Endothelial cell of umbilical vein (primary cell): ENCODE results near the gene PHAF1. TPM values are rescaled to one million over a fixed set of nuclear protein-coding genes. Genes with fewer than 3 reads are reported as not detected.

Source experiments
- BruUV-seq: library from RNA; stranded (reverse); fragments of 400-500 nt; replicated peaks from 2 replicates; lab custom pipeline; 2021; lab: Mats Ljungman, UMichigan
- CTCF ChIA-PET: fragments of 300-600, 350-600 bp; sonication (Branson Sonifier 250); formaldehyde crosslinking; loops from one replicate; lab custom pipeline; 2021; ENCODE audit warnings: antibody characterized with exemption, inconsistent platforms; lab: Charles Lee
- POLR2A ChIA-PET: fragments of 300-600, 350-600 bp; sonication (Branson Sonifier 250); formaldehyde crosslinking; loops from one replicate; lab custom pipeline; 2021; ENCODE audit warnings: antibody characterized with exemption, inconsistent platforms; lab: Charles Lee
- DNase-seq: peaks from one replicate; pipeline ENCODE4 v3.0.0-alpha.2; 2011; ENCODE audit warnings: low read depth, low spot score
- FAIRE-seq: peaks from 2 replicates; lab custom pipeline; 2011; peaks lifted over from hg19 to GRCh38; lab: Jason Lieb, UNC
- H2AFZ ChIP-seq: 2 replicates; pipeline ENCODE4 v1.6.0; 2012; ENCODE audit warnings: low read depth, low read length, control low read depth, inconsistent platforms
- H3K27ac ChIP-seq: 2 replicates; pipeline ENCODE4 v1.5.1; 2011; ENCODE audit warnings: low read depth, mild to moderate bottlenecking, control low read depth, low read length, moderate library complexity; ENCODE audit not compliant: insufficient read depth
- H3K27me3 ChIP-seq, 2 experiments: 2 replicates each; pipeline versions ENCODE4 v1.6.0 to v1.6.1; 2011; ENCODE audit warnings: low read length in 2 of 2, mixed read lengths in 1 of 2; ENCODE audit not compliant: control insufficient read depth in 2 of 2, insufficient read depth in 2 of 2
- H3K36me3 ChIP-seq, 2 experiments: 2 replicates in 1 of 2; 3 replicates in 1 of 2; pipeline ENCODE4 v1.5.1; 2011; ENCODE audit warnings: low read length in 2 of 2, mild to moderate bottlenecking in 1 of 2, moderate library complexity in 1 of 2; ENCODE audit not compliant: control insufficient read depth in 2 of 2, insufficient read depth in 2 of 2; ENCODE audit errors: extremely low read depth in 1 of 2
- H3K4me1 ChIP-seq: 3 replicates; pipeline ENCODE4 v1.5.1; 2011; ENCODE audit warnings: mild to moderate bottlenecking, low read length; ENCODE audit not compliant: control insufficient read depth, insufficient read depth; ENCODE audit errors: extremely low read depth
- H3K4me2 ChIP-seq: 2 replicates; pipeline ENCODE4 v1.6.1; 2011; ENCODE audit warnings: low read length, control low read depth, mixed read lengths; ENCODE audit not compliant: insufficient read depth
- H3K4me3 ChIP-seq, 3 experiments: fragments of 200-600 bp in 1 of 3; sonication (generic), shearing (Covaris generic) in 1 of 3; replicated peaks in 1 of 3; 2 replicates each; pipeline ENCODE4 v1.5.1; 2011 to 2016; ENCODE audit warnings: control low read depth in 3 of 3, low read length in 3 of 3, mild to moderate bottlenecking in 2 of 3, inconsistent platforms in 1 of 3, low read depth in 1 of 3, moderate library complexity in 1 of 3; ENCODE audit not compliant: insufficient read depth in 1 of 3
- H3K79me2 ChIP-seq: 2 replicates; pipeline ENCODE4 v1.6.0; 2012; ENCODE audit warnings: low read length, inconsistent platforms; ENCODE audit not compliant: control insufficient read depth, insufficient read depth
- H3K9ac ChIP-seq: replicated peaks from 2 replicates; pipeline ENCODE3; 2011; ENCODE audit warnings: low read length, control low read depth; ENCODE audit not compliant: insufficient read depth; ENCODE audit errors: extremely low read depth
- H3K9me1 ChIP-seq: replicated peaks from 3 replicates; pipeline ENCODE4 v1.6.0; 2011; ENCODE audit warnings: mild to moderate bottlenecking, low read length; ENCODE audit not compliant: control insufficient read depth, insufficient read depth; ENCODE audit errors: extremely low read depth
- H3K9me3 ChIP-seq: replicated peaks from 2 replicates; pipeline ENCODE4 v1.5.1; 2012; ENCODE audit warnings: low read length, inconsistent platforms; ENCODE audit not compliant: control insufficient read depth, insufficient read depth
- H4K20me1 ChIP-seq: replicated peaks from 2 replicates; pipeline ENCODE3; 2011; ENCODE audit warnings: mild to moderate bottlenecking, low read length; ENCODE audit not compliant: control insufficient read depth, insufficient read depth; ENCODE audit errors: extremely low read depth
- EZH2 ChIP-seq: IDR thresholded peaks from 2 replicates; pipeline ENCODE4 v1.6.1; 2012; ENCODE audit warnings: borderline replicate concordance, low read depth, mild to moderate bottlenecking, moderate library complexity, low read length, inconsistent platforms; ENCODE audit not compliant: severe bottlenecking
- FOS ChIP-seq: IDR thresholded peaks from 2 replicates; pipeline ENCODE4 v1.6.1; 2011; ENCODE audit warnings: mild to moderate bottlenecking, low read length, moderate library complexity, borderline replicate concordance; ENCODE audit not compliant: insufficient read depth
- GATA2 ChIP-seq: IDR thresholded peaks from 2 replicates; pipeline ENCODE4 v1.7.0; 2011; ENCODE audit warnings: low read depth, mild to moderate bottlenecking, moderate library complexity, mixed read lengths, low read length; ENCODE audit not compliant: insufficient read length, insufficient read depth
- JUN ChIP-seq: IDR thresholded peaks from 2 replicates; pipeline ENCODE4 v1.6.1; 2011; ENCODE audit warnings: borderline replicate concordance, low read depth; ENCODE audit not compliant: insufficient read length, insufficient read depth
- MYC ChIP-seq: IDR thresholded peaks from one replicate; pipeline ENCODE4 v1.6.1; 2011; ENCODE audit warnings: mild to moderate bottlenecking, low read depth, low read length
- POLR2A ChIP-seq: IDR thresholded peaks from 2 replicates; pipeline ENCODE4 v1.6.1; 2012; ENCODE audit warnings: low read depth, mild to moderate bottlenecking, control low read depth, low read length
- POLR2AphosphoS5 ChIP-seq: IDR thresholded peaks from 2 replicates; pipeline ENCODE4 v1.6.1; 2012; ENCODE audit warnings: low read depth, mild to moderate bottlenecking, control low read depth, low read length, moderate library complexity; ENCODE audit not compliant: insufficient read depth
- dilution Hi-C: fragments of 300-500 bp; cut with MboI; formaldehyde crosslinking; loops from one replicate; pipeline ENCODE4 v1.15.0; 2019; ENCODE audit warnings: low sequenced_read_pairs; ENCODE audit not compliant: extremely low pct_ligation_motif_present
- intact Hi-C: fragments of 100-400 bp; cut with micrococcal nuclease; formaldehyde crosslinking; loops from one replicate; pipeline ENCODE4 v1.10.0; 2022
- polyA plus RNA-seq, 4 experiments: library from polyadenylated mRNA; depleted of rRNA in 3 of 4; stranded (reverse) in 3 of 4; unstranded in 1 of 4; fragments of >200 nt; gene quantifications; 2 replicates each; pipeline versions ENCODE4 v1.2.1 to v1.2.3, GENCODE V29; 2011 to 2012; ENCODE audit warnings: missing spikeins in 1 of 4
- total RNA-seq: library from RNA; stranded (reverse); gene quantifications from 2 replicates; pipeline ENCODE4 v1.2.3, GENCODE V29; 2021
- TF ChIP-seq, protein P1 (sequence below), 2 donors: IDR thresholded peaks; 1 replicate in 1 of 2; 2 replicates in 1 of 2; pipeline ENCODE4 v1.5.1; 2011; ENCODE audit warnings: low read length in 2 of 2, mild to moderate bottlenecking in 2 of 2, moderate library complexity in 2 of 2, control low read depth in 1 of 2, inconsistent platforms in 1 of 2, low read depth in 1 of 2; ENCODE audit not compliant: insufficient read depth in 1 of 2; ENCODE audit errors: extremely low read depth in 1 of 2
- TF ChIP-seq, protein P2 (sequence below): IDR thresholded peaks from 2 replicates; pipeline ENCODE4 v1.6.1; 2011; ENCODE audit not compliant: insufficient read depth, insufficient read length

The PHAF1 gene
- total and polyA plus RNA-seq, 2 donors (not counting 3 experiments of a cell fraction or from before 2014, with no cell fraction given): 18.5 to 21.9 TPM

- TF ChIP-seq GATA2 (no peak), EZH2 (no peak), FOS (no peak), POLR2A (peak; percentile 63), JUN (no peak), MYC (no peak), POLR2AphosphoS5 (peak; percentile 47)
- TF ChIP-seq, protein P1, sequence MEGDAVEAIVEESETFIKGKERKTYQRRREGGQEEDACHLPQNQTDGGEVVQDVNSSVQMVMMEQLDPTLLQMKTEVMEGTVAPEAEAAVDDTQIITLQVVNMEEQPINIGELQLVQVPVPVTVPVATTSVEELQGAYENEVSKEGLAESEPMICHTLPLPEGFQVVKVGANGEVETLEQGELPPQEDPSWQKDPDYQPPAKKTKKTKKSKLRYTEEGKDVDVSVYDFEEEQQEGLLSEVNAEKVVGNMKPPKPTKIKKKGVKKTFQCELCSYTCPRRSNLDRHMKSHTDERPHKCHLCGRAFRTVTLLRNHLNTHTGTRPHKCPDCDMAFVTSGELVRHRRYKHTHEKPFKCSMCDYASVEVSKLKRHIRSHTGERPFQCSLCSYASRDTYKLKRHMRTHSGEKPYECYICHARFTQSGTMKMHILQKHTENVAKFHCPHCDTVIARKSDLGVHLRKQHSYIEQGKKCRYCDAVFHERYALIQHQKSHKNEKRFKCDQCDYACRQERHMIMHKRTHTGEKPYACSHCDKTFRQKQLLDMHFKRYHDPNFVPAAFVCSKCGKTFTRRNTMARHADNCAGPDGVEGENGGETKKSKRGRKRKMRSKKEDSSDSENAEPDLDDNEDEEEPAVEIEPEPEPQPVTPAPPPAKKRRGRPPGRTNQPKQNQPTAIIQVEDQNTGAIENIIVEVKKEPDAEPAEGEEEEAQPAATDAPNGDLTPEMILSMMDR (IDR thresholded peaks at IDR 0.05; ENCODE audit: extremely low read depth in 1 of 2, insufficient read depth in 1 of 2, low read depth in 1 of 2, low read length in 2 of 2): peak in 1 of 2 donors; percentile 6
- TF ChIP-seq, protein P2, sequence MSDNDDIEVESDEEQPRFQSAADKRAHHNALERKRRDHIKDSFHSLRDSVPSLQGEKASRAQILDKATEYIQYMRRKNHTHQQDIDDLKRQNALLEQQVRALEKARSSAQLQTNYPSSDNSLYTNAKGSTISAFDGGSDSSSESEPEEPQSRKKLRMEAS: no peak
- peak within 1 kb of the TSS; percentile 29 to 50 (median 34) for H3K4me3 ChIP-seq
- intact Hi-C loops (no loop called here), dilution Hi-C loops (no loop called here)
- no peaks in the 10 kb centered on the region for H4K20me1 ChIP-seq
- ChIA-PET POLR2A (interaction anchor here (0.9 to 1.2 kb wide), 3 partner anchors 9 to 11 kb away, joined by 3 to 6 read pairs (median 3); partner anchors contain the start of genes FBXL8 and TRADD), CTCF (interaction anchor here (1.0 to 4.2 kb wide), 13 partner anchors 8 to 302 kb away, joined by 3 to 29 read pairs (median 7); partner anchors contain the start of genes EXOC3L1, FBXL8, MATCAP1 and TRADD)
- peaks cover 27% of the 10 kb centered on the region for H3K4me1 ChIP-seq
- H2AFZ ChIP-seq: peak within 1 kb of the TSS; percentile 80
- BruUV-seq: no TSS peak
- H3K9me1 ChIP-seq: no peaks in the 10 kb centered on the region
- FAIRE-seq (peak; percentile 76), DNase-seq (peak; percentile 88)
- H3K4me2 ChIP-seq: peak within 1 kb of the TSS; percentile 77
- H3K79me2 ChIP-seq: no peaks in the 10 kb centered on the region
- H3K27me3 ChIP-seq: peaks cover 13 to 19% of the 10 kb centered on the region in 2 experiments
- no peaks in the 10 kb centered on the region for H3K36me3 ChIP-seq
- H3K9me3 ChIP-seq: no peaks in the 10 kb centered on the region
- H3K9ac ChIP-seq: peak within 1 kb of the TSS; percentile 72
- H3K27ac ChIP-seq: peak within 1 kb of the TSS; percentile 74
Measured at GRCh38 chr16:67170168-67170948, 60.6 kb downstream of the PHAF1 start, which contains the start of gene NOL3. Gene NOL3, plus strand, starts transcription at chr16:67170538.
